Endothelial cell of umbilical vein (primary cell): ENCODE data around the gene ZDHHC24. TPM values are rescaled to one million over a fixed set of nuclear protein-coding genes. Genes with fewer than 3 reads are reported as not detected.

Source experiments
- BruUV-seq: library from RNA; stranded (reverse); fragments of 400-500 nt; replicated peaks from 2 replicates; lab custom pipeline; 2021; lab: Mats Ljungman, UMichigan
- CTCF ChIA-PET: fragments of 300-600, 350-600 bp; sonication (Branson Sonifier 250); formaldehyde crosslinking; loops from one replicate; lab custom pipeline; 2021; ENCODE audit warnings: antibody characterized with exemption, inconsistent platforms; lab: Charles Lee
- POLR2A ChIA-PET: fragments of 300-600, 350-600 bp; sonication (Branson Sonifier 250); formaldehyde crosslinking; loops from one replicate; lab custom pipeline; 2021; ENCODE audit warnings: antibody characterized with exemption, inconsistent platforms; lab: Charles Lee
- DNase-seq: peaks from one replicate; pipeline ENCODE4 v3.0.0-alpha.2; 2011; ENCODE audit warnings: low read depth, low spot score
- FAIRE-seq: peaks from 2 replicates; lab custom pipeline; 2011; peaks lifted over from hg19 to GRCh38; lab: Jason Lieb, UNC
- H2AFZ ChIP-seq: 2 replicates; pipeline ENCODE4 v1.6.0; 2012; ENCODE audit warnings: low read depth, low read length, control low read depth, inconsistent platforms
- H3K27ac ChIP-seq: 2 replicates; pipeline ENCODE4 v1.5.1; 2011; ENCODE audit warnings: low read depth, mild to moderate bottlenecking, control low read depth, low read length, moderate library complexity; ENCODE audit not compliant: insufficient read depth
- H3K27me3 ChIP-seq, 2 experiments: 2 replicates each; pipeline versions ENCODE4 v1.6.0 to v1.6.1; 2011; ENCODE audit warnings: low read length in 2 of 2, mixed read lengths in 1 of 2; ENCODE audit not compliant: control insufficient read depth in 2 of 2, insufficient read depth in 2 of 2
- H3K36me3 ChIP-seq, 2 experiments: 2 replicates in 1 of 2; 3 replicates in 1 of 2; pipeline ENCODE4 v1.5.1; 2011; ENCODE audit warnings: low read length in 2 of 2, mild to moderate bottlenecking in 1 of 2, moderate library complexity in 1 of 2; ENCODE audit not compliant: control insufficient read depth in 2 of 2, insufficient read depth in 2 of 2; ENCODE audit errors: extremely low read depth in 1 of 2
- H3K4me1 ChIP-seq: 3 replicates; pipeline ENCODE4 v1.5.1; 2011; ENCODE audit warnings: mild to moderate bottlenecking, low read length; ENCODE audit not compliant: control insufficient read depth, insufficient read depth; ENCODE audit errors: extremely low read depth
- H3K4me2 ChIP-seq: 2 replicates; pipeline ENCODE4 v1.6.1; 2011; ENCODE audit warnings: low read length, control low read depth, mixed read lengths; ENCODE audit not compliant: insufficient read depth
- H3K4me3 ChIP-seq, 3 experiments: fragments of 200-600 bp in 1 of 3; sonication (generic), shearing (Covaris generic) in 1 of 3; replicated peaks in 1 of 3; 2 replicates each; pipeline ENCODE4 v1.5.1; 2011 to 2016; ENCODE audit warnings: control low read depth in 3 of 3, low read length in 3 of 3, mild to moderate bottlenecking in 2 of 3, inconsistent platforms in 1 of 3, low read depth in 1 of 3, moderate library complexity in 1 of 3; ENCODE audit not compliant: insufficient read depth in 1 of 3
- H3K79me2 ChIP-seq: 2 replicates; pipeline ENCODE4 v1.6.0; 2012; ENCODE audit warnings: low read length, inconsistent platforms; ENCODE audit not compliant: control insufficient read depth, insufficient read depth
- H3K9ac ChIP-seq: replicated peaks from 2 replicates; pipeline ENCODE3; 2011; ENCODE audit warnings: low read length, control low read depth; ENCODE audit not compliant: insufficient read depth; ENCODE audit errors: extremely low read depth
- H3K9me1 ChIP-seq: replicated peaks from 3 replicates; pipeline ENCODE4 v1.6.0; 2011; ENCODE audit warnings: mild to moderate bottlenecking, low read length; ENCODE audit not compliant: control insufficient read depth, insufficient read depth; ENCODE audit errors: extremely low read depth
- H3K9me3 ChIP-seq: replicated peaks from 2 replicates; pipeline ENCODE4 v1.5.1; 2012; ENCODE audit warnings: low read length, inconsistent platforms; ENCODE audit not compliant: control insufficient read depth, insufficient read depth
- H4K20me1 ChIP-seq: replicated peaks from 2 replicates; pipeline ENCODE3; 2011; ENCODE audit warnings: mild to moderate bottlenecking, low read length; ENCODE audit not compliant: control insufficient read depth, insufficient read depth; ENCODE audit errors: extremely low read depth
- CTCF ChIP-seq, 2 donors: IDR thresholded peaks; 1 replicate in 1 of 2; 2 replicates in 1 of 2; pipeline ENCODE4 v1.5.1; 2011; ENCODE audit warnings: low read length in 2 of 2, mild to moderate bottlenecking in 2 of 2, moderate library complexity in 2 of 2, control low read depth in 1 of 2, inconsistent platforms in 1 of 2, low read depth in 1 of 2; ENCODE audit not compliant: insufficient read depth in 1 of 2; ENCODE audit errors: extremely low read depth in 1 of 2
- EZH2 ChIP-seq: IDR thresholded peaks from 2 replicates; pipeline ENCODE4 v1.6.1; 2012; ENCODE audit warnings: borderline replicate concordance, low read depth, mild to moderate bottlenecking, moderate library complexity, low read length, inconsistent platforms; ENCODE audit not compliant: severe bottlenecking
- FOS ChIP-seq: IDR thresholded peaks from 2 replicates; pipeline ENCODE4 v1.6.1; 2011; ENCODE audit warnings: mild to moderate bottlenecking, low read length, moderate library complexity, borderline replicate concordance; ENCODE audit not compliant: insufficient read depth
- JUN ChIP-seq: IDR thresholded peaks from 2 replicates; pipeline ENCODE4 v1.6.1; 2011; ENCODE audit warnings: borderline replicate concordance, low read depth; ENCODE audit not compliant: insufficient read length, insufficient read depth
- MAX ChIP-seq: IDR thresholded peaks from 2 replicates; pipeline ENCODE4 v1.6.1; 2011; ENCODE audit not compliant: insufficient read depth, insufficient read length
- MYC ChIP-seq: IDR thresholded peaks from one replicate; pipeline ENCODE4 v1.6.1; 2011; ENCODE audit warnings: mild to moderate bottlenecking, low read depth, low read length
- POLR2A ChIP-seq: IDR thresholded peaks from 2 replicates; pipeline ENCODE4 v1.6.1; 2012; ENCODE audit warnings: low read depth, mild to moderate bottlenecking, control low read depth, low read length
- POLR2AphosphoS5 ChIP-seq: IDR thresholded peaks from 2 replicates; pipeline ENCODE4 v1.6.1; 2012; ENCODE audit warnings: low read depth, mild to moderate bottlenecking, control low read depth, low read length, moderate library complexity; ENCODE audit not compliant: insufficient read depth
- dilution Hi-C: fragments of 300-500 bp; cut with MboI; formaldehyde crosslinking; loops from one replicate; pipeline ENCODE4 v1.15.0; 2019; ENCODE audit warnings: low sequenced_read_pairs; ENCODE audit not compliant: extremely low pct_ligation_motif_present
- intact Hi-C: fragments of 100-400 bp; cut with micrococcal nuclease; formaldehyde crosslinking; loops from one replicate; pipeline ENCODE4 v1.10.0; 2022
- polyA plus RNA-seq, 4 experiments: library from polyadenylated mRNA; depleted of rRNA in 3 of 4; stranded (reverse) in 3 of 4; unstranded in 1 of 4; fragments of >200 nt; gene quantifications; 2 replicates each; pipeline versions ENCODE4 v1.2.1 to v1.2.3, GENCODE V29; 2011 to 2012; ENCODE audit warnings: missing spikeins in 1 of 4
- total RNA-seq: library from RNA; stranded (reverse); gene quantifications from 2 replicates; pipeline ENCODE4 v1.2.3, GENCODE V29; 2021

Gene ZDHHC24
- total and polyA plus RNA-seq, 2 donors (not counting 3 experiments of a cell fraction or from before 2014, with no cell fraction given) = 20.1 to 21.1 TPM

- dilution Hi-C loops = no loop called here
- ChIA-PET POLR2A (interaction anchor here (1.0 to 1.5 kb wide), 4 partner anchors 11 to 198 kb away, joined by 3 to 15 read pairs (median 6); partner anchors contain the start of genes PELI3, RBM4 and RBM4B), CTCF (interaction anchor here (0.6 to 1.9 kb wide), 13 partner anchors 10 to 198 kb away, joined by 3 to 12 read pairs (median 4); partner anchors contain the start of genes MRPL11 and PELI3)
- Histone ChIP-seq H3K36me3 (no peaks in the 10 kb centered on the region), H3K4me3 (peak within 1 kb of the TSS; percentile 71 to 89 (median 86)), H3K27me3 (no peaks in the 10 kb centered on the region), H3K9me1 (no peaks in the 10 kb centered on the region), H4K20me1 (no peaks in the 10 kb centered on the region), H3K9ac (peak within 1 kb of the TSS; percentile 99), H3K27ac (peak within 1 kb of the TSS; percentile 96), H3K4me1 (peaks cover 10% of the 10 kb centered on the region), H3K9me3 (no peaks in the 10 kb centered on the region), H2AFZ (peak within 1 kb of the TSS; percentile 97), H3K4me2 (peak within 1 kb of the TSS; percentile 93), H3K79me2 (peaks cover 7% of the 10 kb centered on the region)
- DNase-seq (peak; percentile 98), FAIRE-seq (peak; percentile 93)
- TF ChIP-seq POLR2AphosphoS5 (peak; percentile 95), POLR2A (peak; percentile 96), FOS (no peak)
- BruUV-seq = TSS peak; percentile 40
- intact Hi-C loops = loop anchor here (1.0 to 2.0 kb wide), 5 partner anchors 14 to 197 kb away; partner anchors contain the start of genes ACTN3, BBS1, PELI3 and RBM4B
Measured at GRCh38 chr11:66480117-66480938, 65.5 kb downstream of the ZDHHC24 start, which contains the start of gene DPP3. Gene DPP3 (plus strand): TSS chr11:66480434. CDS start chr11:66482201, 1,767 bp downstream.

GRCh38 chr11:66479394-66480116 is 66.3 kb downstream of the ZDHHC24 start:
- FAIRE-seq (no peak), DNase-seq (no peak)
- peaks cover 7% of the 10 kb centered on the region for H3K79me2 ChIP-seq
- no peaks in the 10 kb centered on the region for H3K36me3 ChIP-seq
- H3K27me3 ChIP-seq = no peaks in the 10 kb centered on the region
- peak overlapping the region; percentile 71 to 89 (median 86) for H3K4me3 ChIP-seq
- H2AFZ ChIP-seq = peak overlapping the region; percentile 93
- CTCF ChIA-PET = interaction anchor here (1.0 to 1.9 kb wide), 19 partner anchors 9 to 199 kb away, joined by 3 to 12 read pairs (median 4); partner anchors contain the start of genes MRPL11, PELI3 and RBM4B
- no peak for TF ChIP-seq JUN
- no peak for TF ChIP-seq CTCF (IDR thresholded peaks at IDR 0.05; ENCODE audit: extremely low read depth in 1 of 2, insufficient read depth in 1 of 2, low read depth in 1 of 2, low read length in 2 of 2)
- no peak for TF ChIP-seq FOS
- no peak for TF ChIP-seq MYC
- no peak for TF ChIP-seq MAX
- TF ChIP-seq EZH2 = no peak
- POLR2A ChIA-PET = interaction anchor here (1.0 to 1.5 kb wide), 4 partner anchors 10 to 199 kb away, joined by 3 to 15 read pairs (median 6); partner anchors contain the start of genes PELI3, RBM4 and RBM4B
- BruUV-seq = TSS peak; percentile 64
- no peaks in the 10 kb centered on the region for H3K9me3 ChIP-seq
- no peaks in the 10 kb centered on the region for H4K20me1 ChIP-seq
- peaks cover 10% of the 10 kb centered on the region for H3K4me1 ChIP-seq
- peak overlapping the region; percentile 93 for H3K4me2 ChIP-seq
- dilution Hi-C loops (no loop called here), intact Hi-C loops (loop anchor here (1.0 to 2.0 kb wide), 5 partner anchors 13 to 198 kb away; partner anchors contain the start of genes ACTN3, BBS1, PELI3 and RBM4B)
- peak overlapping the region; percentile 99 for H3K9ac ChIP-seq
- H3K9me1 ChIP-seq = no peaks in the 10 kb centered on the region
- H3K27ac ChIP-seq = peak overlapping the region; percentile 96
